WI38 (cell line): Measurements from ENCODE around the gene SHB.

Source experiments
- H3K4me3 ChIP-seq: 2 replicates; pipeline ENCODE4 v1.5.1; 2011; ENCODE audit warnings: low read depth, mild to moderate bottlenecking, control low read depth, low read length
- CTCF ChIP-seq: IDR thresholded peaks from 2 replicates; pipeline ENCODE4 v1.5.1; 2012; ENCODE audit warnings: low read depth, mild to moderate bottlenecking, control low read depth, low read length

Gene SHB

GRCh38 chr9:38062498-38063362 lies 6.3 kb downstream of the SHB start:
- no peak overlapping the region for H3K4me3 ChIP-seq
- no peak for TF ChIP-seq CTCF

GRCh38 chr9:38062106-38062497 lies 6.9 kb downstream of the SHB start:
- TF ChIP-seq CTCF: no peak
- no peak overlapping the region for H3K4me3 ChIP-seq

- H3K4me3 ChIP-seq: no peak overlapping the region
- TF ChIP-seq CTCF: no peak
Observed at GRCh38 chr9:38061326-38061977, 7.6 kb downstream of the SHB start.

- TF ChIP-seq CTCF: no peak
- no peak overlapping the region for H3K4me3 ChIP-seq
Observed at GRCh38 chr9:38060681-38061080, 8.3 kb downstream of the SHB start.

- no peak overlapping the region for H3K4me3 ChIP-seq
- no peak for TF ChIP-seq CTCF
Observed at GRCh38 chr9:38059233-38059936, 9.6 kb downstream of the SHB start.

GRCh38 chr9:38058452-38059232 lies 10.4 kb downstream of the SHB start:
- no peak for TF ChIP-seq CTCF
- H3K4me3 ChIP-seq: no peak overlapping the region
